Natural killer cell (primary cell): ENCODE measurements around the gene MAB21L2. TPM values are rescaled to one million over a fixed set of nuclear protein-coding genes. Genes with fewer than 3 reads are reported as not detected.

Experiments used
- ATAC-seq, 3 donors: fragments of 150-1000 bp in 2 of 3; fragments of 200-7000 bp in 1 of 3; cut with Tn5 transposase; 1 replicate in 1 of 3; 2 replicates in 2 of 3; pipeline ENCODE4 v1.10.0; 2021; ENCODE audit warnings: mild to moderate bottlenecking in 2 of 3, moderate library complexity in 2 of 3
- DNase-seq, 2 donors: peaks; one replicate each; pipeline versions ENCODE4 v3.0.0 to v3.0.0-alpha.2; 2013 to 2021; ENCODE audit warnings: mixed read lengths in 1 of 2
- H3K27ac ChIP-seq: one replicate; pipeline ENCODE4 v1.5.1; 2013; ENCODE audit warnings: mild to moderate bottlenecking, low read length
- H3K27me3 ChIP-seq: one replicate; pipeline ENCODE4 v1.6.1; 2013; ENCODE audit warnings: low read length; ENCODE audit not compliant: control insufficient read depth, insufficient read depth
- H3K36me3 ChIP-seq: one replicate; pipeline ENCODE4 v1.6.1; 2013; ENCODE audit warnings: low read length; ENCODE audit not compliant: control insufficient read depth, insufficient read depth
- H3K4me1 ChIP-seq: one replicate; pipeline ENCODE4 v1.6.1; 2013; ENCODE audit warnings: low read length; ENCODE audit not compliant: control insufficient read depth, insufficient read depth
- H3K4me3 ChIP-seq: one replicate; pipeline ENCODE4 v1.5.1; 2013; ENCODE audit warnings: low read length
- H3K9me3 ChIP-seq: one replicate; pipeline ENCODE4 v1.6.1; 2013; ENCODE audit warnings: low read length; ENCODE audit not compliant: control insufficient read depth, insufficient read depth
- H3K27ac Mint-ChIP-seq, 2 donors: one replicate each; pipeline ENCODE4 v1.8.0; 2022; ENCODE audit warnings: mild to moderate bottlenecking in 2 of 2, mixed read lengths in 2 of 2, moderate library complexity in 1 of 2
- H3K27me3 Mint-ChIP-seq, 2 donors: one replicate each; pipeline ENCODE4 v1.8.0; 2022; ENCODE audit warnings: low read depth in 2 of 2, mixed read lengths in 2 of 2
- H3K36me3 Mint-ChIP-seq: one replicate; pipeline ENCODE4 v1.8.0; 2022; ENCODE audit warnings: mixed read lengths
- H3K4me1 Mint-ChIP-seq, 2 donors: one replicate each; pipeline ENCODE4 v1.8.0; 2022; ENCODE audit warnings: mixed read lengths in 2 of 2
- H3K4me3 Mint-ChIP-seq: one replicate; pipeline ENCODE4 v1.8.0; 2022; ENCODE audit warnings: mild to moderate bottlenecking, moderate library complexity, mixed read lengths
- H3K9me3 Mint-ChIP-seq, 2 donors: one replicate each; pipeline ENCODE4 v1.8.0; 2022; ENCODE audit warnings: mixed read lengths in 2 of 2
- WGBS: methylation state at CpG from one replicate; pipeline ENCODE4 v1.1.7; 2013; ENCODE audit warnings: missing lambda C conversion rate; ENCODE audit not compliant: insufficient coverage; 5-methylcytosine and 5-hydroxymethylcytosine counted together
- intact Hi-C: fragments of 100-400 bp; cut with micrococcal nuclease; formaldehyde crosslinking; loops from one replicate; pipeline ENCODE4 v1.14.2; 2022
- total RNA-seq, 4 donors: library from RNA; stranded (reverse); fragments of 120-200 nt in 1 of 4; gene quantifications; one replicate each; pipeline versions ENCODE4 v1.2.3 to v1.2.4, GENCODE V29; 2013 to 2022
- TF ChIP-seq, protein P1 (sequence below): fragments of 200-600 bp; IDR thresholded peaks from one replicate; pipeline ENCODE4 v1.8.0; 2022; ENCODE audit warnings: antibody characterized with exemption

The MAB21L2 gene
- total RNA-seq, 3 donors from 2014 or later (not counting 1 experiment from before 2014, with no cell fraction given): not detected

DNA sequence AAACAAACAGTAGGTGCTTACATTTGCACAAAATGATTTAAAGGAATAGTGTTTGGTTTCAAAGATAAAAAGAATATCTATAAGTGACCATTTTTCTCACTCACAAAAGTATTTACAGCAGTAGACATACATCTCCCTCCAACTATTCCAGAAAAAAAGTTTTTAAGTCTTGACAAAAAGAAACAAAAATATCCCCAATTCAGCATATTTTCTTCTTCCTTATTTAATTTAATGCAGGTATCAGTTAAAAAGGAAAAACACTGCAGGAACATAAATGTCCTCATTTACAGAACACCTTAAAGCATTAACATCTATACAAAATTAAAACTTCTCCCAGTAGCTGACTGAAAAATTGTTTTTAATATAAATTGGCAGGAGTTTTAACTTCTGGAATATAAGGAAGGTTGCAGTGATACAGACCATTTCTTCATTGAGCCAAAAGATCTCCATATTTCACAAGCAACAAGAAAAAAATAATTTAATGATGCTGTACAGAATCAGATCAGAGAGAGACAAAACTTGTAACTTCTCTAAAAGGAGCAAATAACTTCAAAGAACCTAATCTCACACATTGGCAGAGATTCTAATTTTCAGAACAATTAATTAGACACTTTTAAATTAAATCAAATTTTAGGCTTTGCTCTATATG lies 4.3 kb downstream of the MAB21L2 start:
- no peaks in the 10 kb centered on the region for H3K9me3 Mint-ChIP-seq
- Histone ChIP-seq H3K9me3 (peaks cover 4% of the 10 kb centered on the region), H3K27me3 (no peaks in the 10 kb centered on the region), H3K4me3 (no peak overlapping the region), H3K4me1 (no peaks in the 10 kb centered on the region), H3K27ac (no peak overlapping the region), H3K36me3 (peaks cover 28% of the 10 kb centered on the region)
- ATAC-seq (no peak), DNase-seq (no peak)
- TF ChIP-seq, protein P1, sequence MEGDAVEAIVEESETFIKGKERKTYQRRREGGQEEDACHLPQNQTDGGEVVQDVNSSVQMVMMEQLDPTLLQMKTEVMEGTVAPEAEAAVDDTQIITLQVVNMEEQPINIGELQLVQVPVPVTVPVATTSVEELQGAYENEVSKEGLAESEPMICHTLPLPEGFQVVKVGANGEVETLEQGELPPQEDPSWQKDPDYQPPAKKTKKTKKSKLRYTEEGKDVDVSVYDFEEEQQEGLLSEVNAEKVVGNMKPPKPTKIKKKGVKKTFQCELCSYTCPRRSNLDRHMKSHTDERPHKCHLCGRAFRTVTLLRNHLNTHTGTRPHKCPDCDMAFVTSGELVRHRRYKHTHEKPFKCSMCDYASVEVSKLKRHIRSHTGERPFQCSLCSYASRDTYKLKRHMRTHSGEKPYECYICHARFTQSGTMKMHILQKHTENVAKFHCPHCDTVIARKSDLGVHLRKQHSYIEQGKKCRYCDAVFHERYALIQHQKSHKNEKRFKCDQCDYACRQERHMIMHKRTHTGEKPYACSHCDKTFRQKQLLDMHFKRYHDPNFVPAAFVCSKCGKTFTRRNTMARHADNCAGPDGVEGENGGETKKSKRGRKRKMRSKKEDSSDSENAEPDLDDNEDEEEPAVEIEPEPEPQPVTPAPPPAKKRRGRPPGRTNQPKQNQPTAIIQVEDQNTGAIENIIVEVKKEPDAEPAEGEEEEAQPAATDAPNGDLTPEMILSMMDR: no peak
- peak overlapping the region in 1 of 2 donors; percentile 74 for H3K27ac Mint-ChIP-seq
- no peaks in the 10 kb centered on the region for H3K27me3 Mint-ChIP-seq
- peaks cover 8% of the 10 kb centered on the region for H3K36me3 Mint-ChIP-seq
- H3K4me1 Mint-ChIP-seq: no peaks in the 10 kb centered on the region
- intact Hi-C loops: no loop called here
- no peak overlapping the region for H3K4me3 Mint-ChIP-seq

DNA sequence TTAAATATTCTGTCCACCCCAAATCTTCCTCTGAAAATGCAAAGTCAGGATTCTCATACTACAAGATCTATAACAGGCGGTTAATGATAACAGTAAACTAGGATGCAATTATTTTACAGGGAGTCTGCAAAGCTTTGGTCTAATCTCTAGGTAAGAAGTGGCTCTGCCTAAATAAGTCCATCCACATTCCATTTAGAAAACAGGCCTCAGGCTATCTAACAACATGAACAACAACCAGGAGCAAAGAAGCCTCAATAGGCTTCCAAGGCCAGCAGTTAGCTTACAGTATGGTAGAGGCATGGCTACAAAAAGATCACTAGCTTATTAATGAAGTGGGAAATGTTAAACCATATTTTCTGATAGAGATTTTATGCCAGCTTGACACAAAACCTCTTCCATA lies 6.4 kb downstream of the MAB21L2 start:
- Histone ChIP-seq H3K4me3 (no peak overlapping the region), H3K9me3 (peaks cover 2% of the 10 kb centered on the region), H3K27me3 (no peaks in the 10 kb centered on the region), H3K36me3 (peaks cover 19% of the 10 kb centered on the region), H3K4me1 (no peaks in the 10 kb centered on the region), H3K27ac (no peak overlapping the region)
- TF ChIP-seq, protein P1: no peak
- peaks cover 8% of the 10 kb centered on the region for H3K36me3 Mint-ChIP-seq
- H3K9me3 Mint-ChIP-seq: no peaks in the 10 kb centered on the region
- no CpG with 5 or more reads among the region's 1 CpG for WGBS
- H3K4me1 Mint-ChIP-seq: no peaks in the 10 kb centered on the region
- no peak overlapping the region for H3K27ac Mint-ChIP-seq
- H3K4me3 Mint-ChIP-seq: no peak overlapping the region
- H3K27me3 Mint-ChIP-seq: no peaks in the 10 kb centered on the region
- intact Hi-C loops: no loop called here
- no peak for DNase-seq
- no peak for ATAC-seq

DNA sequence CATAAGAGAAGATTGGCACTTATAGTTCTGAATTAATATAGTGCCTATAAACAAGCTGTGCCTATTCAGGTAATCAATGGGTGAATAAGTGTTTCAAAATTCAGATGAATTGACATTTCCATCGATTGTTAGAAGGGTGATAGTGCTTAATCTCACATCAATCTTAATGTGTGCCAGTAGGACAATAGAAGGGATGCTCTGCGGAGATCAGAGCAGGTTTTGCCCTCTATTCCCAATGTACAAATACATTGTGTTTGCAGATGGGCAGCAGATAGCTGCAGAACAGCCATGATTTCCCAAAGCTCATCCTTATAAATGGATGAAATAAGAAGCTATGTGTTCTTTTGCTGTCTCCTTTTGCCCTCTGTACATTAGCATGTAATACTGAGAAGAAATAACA lies 7.2 kb downstream of the MAB21L2 start:
- 93% methylated on average over 2 of the region's 2 CpGs for WGBS
- H3K4me3 Mint-ChIP-seq: no peak overlapping the region
- Histone ChIP-seq H3K4me3 (no peak overlapping the region), H3K9me3 (no peaks in the 10 kb centered on the region), H3K4me1 (no peaks in the 10 kb centered on the region), H3K27me3 (no peaks in the 10 kb centered on the region), H3K36me3 (peaks cover 19% of the 10 kb centered on the region), H3K27ac (no peak overlapping the region)
- H3K9me3 Mint-ChIP-seq: no peaks in the 10 kb centered on the region
- H3K4me1 Mint-ChIP-seq: no peaks in the 10 kb centered on the region
- H3K27me3 Mint-ChIP-seq: no peaks in the 10 kb centered on the region
- intact Hi-C loops: no loop called here
- peaks cover 8% of the 10 kb centered on the region for H3K36me3 Mint-ChIP-seq
- ATAC-seq (no peak), DNase-seq (no peak)
- no peak overlapping the region for H3K27ac Mint-ChIP-seq
- TF ChIP-seq, protein P1: no peak

DNA sequence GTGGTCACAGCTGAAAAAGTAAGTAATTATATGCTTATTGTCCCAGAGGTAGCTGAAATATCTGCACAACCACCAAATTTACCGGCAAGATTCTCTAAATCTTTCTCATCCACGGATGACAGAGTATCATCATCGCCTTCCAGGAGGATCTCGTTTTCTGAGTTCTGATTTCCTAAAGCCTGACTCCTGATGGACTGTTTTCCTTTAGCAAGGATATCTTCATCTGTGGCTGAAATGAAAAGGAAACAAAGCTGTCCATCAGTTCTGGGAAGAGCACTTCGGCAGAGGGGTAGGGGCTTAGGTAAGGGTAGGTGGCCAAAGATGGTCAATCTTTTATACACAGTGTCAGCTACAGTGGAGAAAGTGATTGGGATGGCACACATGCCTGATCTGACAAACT lies 8.7 kb downstream of the MAB21L2 start:
- no peak overlapping the region for H3K27ac ChIP-seq
- no peaks in the 10 kb centered on the region for H3K4me1 ChIP-seq
- no peaks in the 10 kb centered on the region for H3K27me3 Mint-ChIP-seq
- TF ChIP-seq, protein P1: no peak
- ATAC-seq: no peak
- no peak for DNase-seq
- no peaks in the 10 kb centered on the region for H3K9me3 Mint-ChIP-seq
- H3K4me3 Mint-ChIP-seq: no peak overlapping the region
- H3K27ac Mint-ChIP-seq: peak overlapping the region in 1 of 2 donors; percentile 48
- H3K9me3 ChIP-seq: no peaks in the 10 kb centered on the region
- H3K4me3 ChIP-seq: no peak overlapping the region
- H3K27me3 ChIP-seq: no peaks in the 10 kb centered on the region
- no peaks in the 10 kb centered on the region for H3K4me1 Mint-ChIP-seq
- 99% methylated on average over 5 of the region's 5 CpGs for WGBS
- peaks cover 16% of the 10 kb centered on the region for H3K36me3 ChIP-seq
- H3K36me3 Mint-ChIP-seq: peaks cover 8% of the 10 kb centered on the region
- intact Hi-C loops: no loop called here
